K562 (cell line): Measurements from ENCODE around the gene LTO1. TPM values are rescaled to one million over a fixed set of nuclear protein-coding genes. Genes with fewer than 3 reads are reported as not detected.
A peak's percentile ranks its signal among the peaks of the same experiment; 100 is the strongest.

Experiments
- ATAC-seq: fragments of 200-7000 bp; cut with Tn5 transposase; 3 replicates; pipeline ENCODE4 v1.9.1; 2020; ENCODE audit warnings: moderate library complexity
- BruUV-seq: library from RNA; stranded (reverse); fragments of 400-500 nt; replicated peaks from 2 replicates; lab custom pipeline; 2021; lab: Mats Ljungman, UMichigan
- CTCF ChIA-PET: fragments of 300-600 bp; formaldehyde crosslinking; extraction: SDS; loops from one replicate; lab custom pipeline; 2021; ENCODE audit warnings: low intra/inter-chr PET ratio; lab: Yijun Ruan, JAX
- POLR2A ChIA-PET: fragments of 300-600, 350-650 bp; sonication (Branson Sonifier 250); formaldehyde crosslinking; extraction: SDS; loops from one replicate; lab custom pipeline; 2021; ENCODE audit warnings: antibody characterized with exemption, inconsistent platforms; lab: Yijun Ruan, JAX
- DNase-seq, 4 experiments: peaks; one replicate each; pipeline versions ENCODE4 v3.0.0 to v3.0.0-alpha.2; 2011 to 2018; ENCODE audit warnings: low spot score in 3 of 4, mixed read lengths in 3 of 4; ENCODE audit errors: extremely low read depth in 1 of 4
- FAIRE-seq: peaks from 2 replicates; lab custom pipeline; 2011; peaks lifted over from hg19 to GRCh38; lab: Jason Lieb, UNC
- H2AFZ ChIP-seq: 2 replicates; pipeline ENCODE4 v1.6.0; 2011; ENCODE audit warnings: low read depth, low read length, control low read depth, inconsistent platforms
- H3K27ac ChIP-seq: fragments of 200-600 bp; 3 replicates; pipeline ENCODE4 v1.8.0; 2011; ENCODE audit warnings: low read depth, mild to moderate bottlenecking, control low read depth, inconsistent platforms, low read length, moderate library complexity, mixed read lengths; ENCODE audit errors: extremely low read depth
- H3K27me3 ChIP-seq, 2 experiments: fragments of 300-600 bp in 1 of 2; 2 replicates in 1 of 2; 3 replicates in 1 of 2; pipeline versions ENCODE4 v1.6.0 to v1.8.0; 2011; ENCODE audit warnings: inconsistent platforms in 2 of 2, low read length in 2 of 2, mild to moderate bottlenecking in 1 of 2, mixed read lengths in 1 of 2, moderate library complexity in 1 of 2; ENCODE audit not compliant: control insufficient read depth in 2 of 2, insufficient read depth in 2 of 2
- H3K36me3 ChIP-seq: fragments of 300-600 bp; 3 replicates; pipeline ENCODE4 v1.8.0; 2011; ENCODE audit warnings: mild to moderate bottlenecking, low read length, inconsistent platforms; ENCODE audit not compliant: control insufficient read depth, insufficient read depth
- H3K4me1 ChIP-seq, 2 experiments: fragments of 200-600 bp in 1 of 2; replicated peaks in 1 of 2; 2 replicates in 1 of 2; 3 replicates in 1 of 2; pipeline versions ENCODE4 v1.5.1 to v1.8.0; 2011; ENCODE audit warnings: inconsistent platforms in 2 of 2, low read length in 2 of 2, mild to moderate bottlenecking in 1 of 2, mixed read lengths in 1 of 2, moderate library complexity in 1 of 2; ENCODE audit not compliant: control insufficient read depth in 2 of 2, insufficient read depth in 2 of 2
- H3K4me2 ChIP-seq: 2 replicates; pipeline ENCODE4 v1.6.1; 2011; ENCODE audit warnings: low read length, control low read depth, inconsistent platforms, mixed read lengths; ENCODE audit not compliant: insufficient read depth
- H3K4me3 ChIP-seq: fragments of 200-600 bp; sonication (generic), shearing (Covaris generic); 2 replicates; pipeline ENCODE4 v1.5.1; 2016; ENCODE audit warnings: control low read depth, inconsistent platforms
- H3K79me2 ChIP-seq: fragments of 200-600 bp; 3 replicates; pipeline ENCODE4 v1.8.0; 2011; ENCODE audit warnings: low read length, inconsistent platforms; ENCODE audit not compliant: control insufficient read depth, insufficient read depth
- H3K9ac ChIP-seq, 2 experiments: 2 replicates each; pipeline versions ENCODE4 v1.6.0 to v1.6.1; 2011; ENCODE audit warnings: low read depth in 2 of 2, low read length in 2 of 2, control low read depth in 1 of 2, inconsistent platforms in 1 of 2, mild to moderate bottlenecking in 1 of 2, mixed read lengths in 1 of 2; ENCODE audit not compliant: insufficient read depth in 1 of 2
- H3K9me1 ChIP-seq: one replicate; pipeline ENCODE4 v1.6.0; 2011; ENCODE audit warnings: inconsistent platforms, mild to moderate bottlenecking, low read length, moderate library complexity; ENCODE audit not compliant: control insufficient read depth, insufficient read depth
- H3K9me3 ChIP-seq: replicated peaks from 2 replicates; pipeline ENCODE4 v1.5.1; 2011; ENCODE audit warnings: low read depth, low read length, inconsistent platforms; ENCODE audit not compliant: control insufficient read depth, insufficient read depth
- H4K20me1 ChIP-seq: replicated peaks from 2 replicates; pipeline ENCODE4 v1.6.1; 2011; ENCODE audit warnings: low read length, inconsistent platforms, mixed read lengths; ENCODE audit not compliant: control insufficient read depth, insufficient read depth
- POLR2G ChIP-seq: fragments of 200-400 bp; formaldehyde crosslinking; IDR thresholded peaks from 2 replicates; pipeline ENCODE4 v1.6.1; 2017; ENCODE audit warnings: low read depth, mild to moderate bottlenecking, antibody characterized with exemption, low read length, moderate library complexity
- WGBS: fragments of 100-300 bp; shearing (Covaris generic); methylation state at CpG from one replicate; pipeline ENCODE4 v1.1.6; 2016; ENCODE audit warnings: low coverage, mixed read lengths; ENCODE audit not compliant: insufficient coverage; ENCODE audit errors: missing lambda C conversion rate; 5-methylcytosine and 5-hydroxymethylcytosine counted together
- in situ Hi-C: fragments of 300-500 bp; cut with MboI; formaldehyde crosslinking; loops from 4 replicates; pipeline ENCODE4 v1.15.0; 2018; ENCODE audit warnings: inconsistent platforms, mixed read lengths
- intact Hi-C: fragments of 100-400 bp; cut with micrococcal nuclease; formaldehyde crosslinking; loops from 2 replicates; pipeline ENCODE4 v1.14.2; 2022
- polyA plus RNA-seq, 8 experiments: library from polyadenylated mRNA; depleted of rRNA in 4 of 8; stranded (reverse) in 5 of 8; unstranded in 3 of 8; fragments of >200 nt; fragmentation: Nextera tagmentation in 2 of 8; fragmentation: Illumina TruSeq in 1 of 8; extraction: Ambion mirVana in 2 of 8; extraction: Trizol in 1 of 8; gene quantifications; 2 replicates each; pipeline versions ENCODE4 v1.2.1 to v1.2.3, GENCODE V29; 2011 to 2014; ENCODE audit warnings: inconsistent platforms in 1 of 8, missing spikeins in 1 of 8
- total RNA-seq, 7 experiments: library from RNA; depleted of rRNA in 6 of 7; stranded (reverse); fragments of >200 nt in 6 of 7; fragmentation: Illumina TruSeq in 2 of 7; extraction: Trizol in 2 of 7; gene quantifications; 2 replicates each; pipeline versions ENCODE4 v1.2.1 to v1.2.3, GENCODE V29; 2011 to 2021; ENCODE audit warnings: low replicate concordance in 1 of 7
- TF ChIP-seq, protein P1 (sequence below): IDR thresholded peaks from 2 replicates; pipeline ENCODE4 v1.6.1; 2012; ENCODE audit warnings: low read depth, low read length, improper control_type of control experiment, borderline replicate concordance
- TF ChIP-seq, protein P2 (sequence below): conservative IDR thresholded peaks from 2 replicates; pipeline ENCODE4 v1.6.1; 2011; ENCODE audit warnings: low read depth, mild to moderate bottlenecking, low read length; ENCODE audit not compliant: control insufficient read depth

The LTO1 gene
- total and polyA plus RNA-seq, 9 of the 15 experiments (the other 6 are each of a cell fraction or from before 2014, with no cell fraction given): 2.6 to 43.4 (median 19.1) TPM

DNA sequence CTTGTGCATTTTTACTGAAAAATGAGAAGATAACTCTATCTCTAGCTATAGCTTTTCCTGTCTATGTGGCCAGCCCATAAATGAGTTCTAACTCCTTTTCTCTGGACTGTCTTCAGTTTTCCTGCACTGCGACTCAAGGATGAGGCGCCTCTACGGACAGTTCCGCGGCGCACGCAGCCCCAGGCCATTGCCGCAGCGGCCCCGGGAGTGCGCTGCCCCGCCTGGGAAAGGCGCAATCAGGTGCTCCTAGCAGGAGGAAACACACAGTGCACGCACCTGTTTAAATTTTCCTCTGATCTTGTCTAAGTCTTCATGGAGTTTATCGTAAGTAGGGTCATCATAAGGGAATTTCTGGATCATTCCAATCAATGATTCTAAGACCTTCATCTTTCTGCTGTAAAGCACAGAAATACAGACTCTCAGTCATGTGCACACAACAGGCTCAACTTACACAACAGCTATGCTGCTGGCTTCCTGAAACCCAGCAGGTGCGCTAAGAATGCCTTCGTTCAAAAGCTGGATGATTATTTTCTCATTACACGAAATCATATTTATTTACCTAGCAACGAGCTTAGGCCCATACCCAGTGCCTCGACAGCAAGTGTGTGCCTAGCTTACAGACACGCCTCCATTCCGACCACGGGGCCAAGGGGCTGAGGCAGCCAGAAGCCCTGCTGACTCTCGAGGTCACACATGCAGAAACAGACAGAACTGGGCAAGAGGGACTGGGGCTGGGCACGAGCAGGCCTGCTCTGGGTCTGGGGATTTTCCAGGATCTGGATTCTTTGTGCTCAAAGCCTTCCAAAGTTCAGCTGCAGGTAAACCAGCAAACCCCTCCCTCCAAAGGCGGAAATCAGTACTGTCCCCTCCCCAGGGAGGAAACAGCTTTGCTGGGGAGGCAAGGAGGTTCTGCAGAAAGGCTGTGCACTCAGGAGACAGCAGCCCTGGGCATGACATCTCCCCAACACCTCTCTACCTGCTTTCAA lies 7.2 kb downstream of the LTO1 start:
- ATAC-seq: no peak
- POLR2A ChIA-PET: interaction anchor here (1.1 kb wide), 1 partner anchor 7 kb away, joined by 3 read pairs; no protein-coding TSS in a partner anchor
- 92% methylated on average over 25 of the region's 26 CpGs for WGBS

More for the DNA sequence above, 7.2 kb downstream of the LTO1 start:
- peak overlapping the region in 1 of 2 experiments; percentile 55; a peak in 1 of 4 replicates for H3K9ac ChIP-seq
- in situ Hi-C loops: loop anchor here (25.0 kb wide), 2 partner anchors 831 to 1031 kb away; partner anchors contain the start of gene CPT1A
- H3K4me3 ChIP-seq: no peak overlapping the region
- H4K20me1 ChIP-seq: peaks cover 5% of the 10 kb centered on the region
- intact Hi-C loops: no loop called here
- H3K9me1 ChIP-seq: peaks cover 3% of the 10 kb centered on the region
- no TSS peak for BruUV-seq
- no peak overlapping the region for H3K4me2 ChIP-seq
- no peaks in the 10 kb centered on the region for H3K79me2 ChIP-seq
- peaks cover 78% of the 10 kb centered on the region for H3K36me3 ChIP-seq
- peaks cover 4% of the 10 kb centered on the region in 2 experiments; a peak in 4 of 5 replicates for H3K4me1 ChIP-seq
- CTCF ChIA-PET: no interaction called here
- DNase-seq (no peak), FAIRE-seq (no peak)
- no peaks in the 10 kb centered on the region for H3K9me3 ChIP-seq
- no peaks in the 10 kb centered on the region for H3K27me3 ChIP-seq
- TF ChIP-seq, protein P1, sequence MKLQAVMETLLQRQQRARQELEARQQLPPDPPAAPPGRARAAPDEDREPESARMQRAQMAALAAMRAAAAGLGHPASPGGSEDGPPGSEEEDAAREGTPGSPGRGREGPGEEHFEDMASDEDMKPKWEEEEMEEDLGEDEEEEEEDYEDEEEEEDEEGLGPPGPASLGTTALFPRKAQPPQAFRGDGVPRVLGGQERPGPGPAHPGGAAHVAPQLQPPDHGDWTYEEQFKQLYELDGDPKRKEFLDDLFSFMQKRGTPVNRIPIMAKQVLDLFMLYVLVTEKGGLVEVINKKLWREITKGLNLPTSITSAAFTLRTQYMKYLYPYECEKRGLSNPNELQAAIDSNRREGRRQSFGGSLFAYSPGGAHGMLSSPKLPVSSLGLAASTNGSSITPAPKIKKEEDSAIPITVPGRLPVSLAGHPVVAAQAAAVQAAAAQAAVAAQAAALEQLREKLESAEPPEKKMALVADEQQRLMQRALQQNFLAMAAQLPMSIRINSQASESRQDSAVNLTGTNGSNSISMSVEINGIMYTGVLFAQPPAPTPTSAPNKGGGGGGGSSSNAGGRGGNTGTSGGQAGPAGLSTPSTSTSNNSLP: no peak
- TF ChIP-seq, protein P2, sequence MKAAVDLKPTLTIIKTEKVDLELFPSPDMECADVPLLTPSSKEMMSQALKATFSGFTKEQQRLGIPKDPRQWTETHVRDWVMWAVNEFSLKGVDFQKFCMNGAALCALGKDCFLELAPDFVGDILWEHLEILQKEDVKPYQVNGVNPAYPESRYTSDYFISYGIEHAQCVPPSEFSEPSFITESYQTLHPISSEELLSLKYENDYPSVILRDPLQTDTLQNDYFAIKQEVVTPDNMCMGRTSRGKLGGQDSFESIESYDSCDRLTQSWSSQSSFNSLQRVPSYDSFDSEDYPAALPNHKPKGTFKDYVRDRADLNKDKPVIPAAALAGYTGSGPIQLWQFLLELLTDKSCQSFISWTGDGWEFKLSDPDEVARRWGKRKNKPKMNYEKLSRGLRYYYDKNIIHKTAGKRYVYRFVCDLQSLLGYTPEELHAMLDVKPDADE: no peak
- TF ChIP-seq POLR2G: peak; percentile 61; the same call in 1 of the 2 replicates
- no peak overlapping the region for H2AFZ ChIP-seq
- H3K27ac ChIP-seq: no peak overlapping the region
